Fibroblast of skin of right biceps (primary cell): ENCODE measurements around the gene MAN2C1.
"Not testable (repeated sequence)": the region's sequence is repeated elsewhere in the genome, so short reads cannot be mapped to it uniquely, and the experiment has no call there.

Experiments
- DNase-seq: peaks from one replicate; pipeline ENCODE4 v3.0.0-alpha.2; 2013

Gene MAN2C1

GRCh38 chr15:75360856-75361255 lies 7.6 kb downstream of the MAN2C1 start:
- DNase-seq, result no peak

GRCh38 chr15:75360391-75360790 lies 8.0 kb downstream of the MAN2C1 start:
- DNase-seq, result no peak

- DNase-seq, result no peak
Observed at GRCh38 chr15:75359537-75360250, 8.7 kb downstream of the MAN2C1 start.

- no peak for DNase-seq
Observed at GRCh38 chr15:75358771-75359536, 9.5 kb downstream of the MAN2C1 start.

- DNase-seq, result no peak
Observed at GRCh38 chr15:75357976-75358673, 10.3 kb downstream of the MAN2C1 start.

GRCh38 chr15:75356517-75356916 lies 11.9 kb downstream of the MAN2C1 start:
- no peak for DNase-seq

- no peak for DNase-seq
Observed at GRCh38 chr15:75356006-75356405, 12.4 kb downstream of the MAN2C1 start.

GRCh38 chr15:75355369-75355768 lies 13.0 kb downstream of the MAN2C1 start:
- no peak for DNase-seq

GRCh38 chr15:75354454-75354853 lies 14.0 kb downstream of the MAN2C1 start:
- DNase-seq, result no peak

GRCh38 chr15:75353604-75354003 lies 14.8 kb downstream of the MAN2C1 start:
- no peak for DNase-seq

- DNase-seq, result no peak
Observed at GRCh38 chr15:75352186-75353080, 16.0 kb downstream of the MAN2C1 start.

- no peak for DNase-seq
Observed at GRCh38 chr15:75350601-75351361, 17.6 kb downstream of the MAN2C1 start.

- DNase-seq, result no peak
Observed at GRCh38 chr15:75349851-75350588, 18.4 kb downstream of the MAN2C1 start.

GRCh38 chr15:75349351-75349669 lies 19.1 kb downstream of the MAN2C1 start:
- DNase-seq, result not testable (repeated sequence)

- DNase-seq, result no peak
Observed at GRCh38 chr15:75348562-75349350, 19.7 kb downstream of the MAN2C1 start.

GRCh38 chr15:75348034-75348561 lies 20.3 kb downstream of the MAN2C1 start:
- no peak for DNase-seq

- DNase-seq, result no peak
Observed at GRCh38 chr15:75347222-75348033, 21.0 kb downstream of the MAN2C1 start.

GRCh38 chr15:75346796-75347221 lies 21.6 kb downstream of the MAN2C1 start, which contains the start of gene NEIL1:
Gene NEIL1 (plus strand): TSS chr15:75347039. CDS start chr15:75348906, 1,867 bp downstream.
- DNase-seq, result no peak

GRCh38 chr15:75343953-75344352 lies 24.5 kb downstream of the MAN2C1 start:
- DNase-seq, result not testable (repeated sequence)
